DOHH2 (cell line): ENCODE measurements around the gene NEDD4L.

Experiments used
- H3F3A ChIP-seq: fragments of 200-600 bp; sonication (generic), shearing (Covaris generic); 2 replicates; pipeline ENCODE4 v1.6.0; 2016; ENCODE audit warnings: antibody characterized with exemption, mild to moderate bottlenecking; ENCODE audit not compliant: control insufficient read depth, insufficient read depth
- H3K27ac ChIP-seq: fragments of 200-600 bp; sonication (generic); 2 replicates; pipeline ENCODE4 v1.5.1; 2014; ENCODE audit warnings: low read depth, mild to moderate bottlenecking, low read length, moderate library complexity
- H3K27me3 ChIP-seq: fragments of 200-600 bp; sonication (generic); 2 replicates; pipeline ENCODE4 v1.6.1; 2014; ENCODE audit warnings: mild to moderate bottlenecking, low read length, mixed read lengths; ENCODE audit not compliant: control insufficient read depth
- H3K36me3 ChIP-seq: fragments of 200-600 bp; sonication (generic); 2 replicates; pipeline ENCODE4 v1.6.1; 2014; ENCODE audit warnings: mild to moderate bottlenecking, low read length, moderate library complexity, mixed read lengths; ENCODE audit not compliant: control insufficient read depth
- H3K4me1 ChIP-seq: fragments of 200-600 bp; sonication (generic); 2 replicates; pipeline ENCODE4 v1.6.1; 2014; ENCODE audit warnings: mild to moderate bottlenecking, low read length, mixed read lengths; ENCODE audit not compliant: control insufficient read depth
- H3K4me2 ChIP-seq: fragments of 200-600 bp; sonication (generic); 2 replicates; pipeline ENCODE4 v1.6.0; 2014; ENCODE audit warnings: mild to moderate bottlenecking, low read length, moderate library complexity
- H3K4me3 ChIP-seq: fragments of 200-600 bp; sonication (generic); 2 replicates; pipeline ENCODE4 v1.5.1; 2014; ENCODE audit warnings: mild to moderate bottlenecking, low read length, mixed read lengths
- H3K79me2 ChIP-seq: fragments of 200-600 bp; sonication (generic); 2 replicates; pipeline ENCODE4 v1.6.1; 2014; ENCODE audit warnings: mild to moderate bottlenecking, low read length, mixed read lengths; ENCODE audit not compliant: control insufficient read depth
- H3K9me2 ChIP-seq: fragments of 200-600 bp; sonication (generic); replicated peaks from 2 replicates; pipeline ENCODE4 v1.6.1; 2014; ENCODE audit warnings: mild to moderate bottlenecking, low read length, mixed read lengths; ENCODE audit not compliant: control insufficient read depth
- H3K9me3 ChIP-seq: fragments of 200-600 bp; sonication (generic); 2 replicates; pipeline ENCODE4 v1.6.1; 2014; ENCODE audit warnings: antibody characterized with exemption, low read length, mixed read lengths; ENCODE audit not compliant: control insufficient read depth, insufficient read depth
- H4K20me1 ChIP-seq: fragments of 200-600 bp; sonication (generic); 2 replicates; pipeline ENCODE4 v1.6.0; 2014; ENCODE audit warnings: low read depth, mild to moderate bottlenecking, antibody characterized with exemption, low read length, moderate library complexity; ENCODE audit not compliant: control insufficient read depth, insufficient read depth
- EZH2phosphoT487 ChIP-seq: fragments of 200-600 bp; sonication (generic); IDR thresholded peaks from 2 replicates; pipeline ENCODE4 v1.6.1; 2017; ENCODE audit warnings: borderline replicate concordance, mild to moderate bottlenecking, antibody characterized with exemption, low read length, moderate library complexity, mixed read lengths
- TF ChIP-seq, protein P1 (sequence below): fragments of 200-600 bp; sonication (generic); IDR thresholded peaks from one replicate; pipeline ENCODE4 v1.5.1; 2014; ENCODE audit warnings: antibody characterized with exemption, mild to moderate bottlenecking, low read depth, low read length; ENCODE audit not compliant: poor library complexity, severe bottlenecking

The NEDD4L gene

DNA sequence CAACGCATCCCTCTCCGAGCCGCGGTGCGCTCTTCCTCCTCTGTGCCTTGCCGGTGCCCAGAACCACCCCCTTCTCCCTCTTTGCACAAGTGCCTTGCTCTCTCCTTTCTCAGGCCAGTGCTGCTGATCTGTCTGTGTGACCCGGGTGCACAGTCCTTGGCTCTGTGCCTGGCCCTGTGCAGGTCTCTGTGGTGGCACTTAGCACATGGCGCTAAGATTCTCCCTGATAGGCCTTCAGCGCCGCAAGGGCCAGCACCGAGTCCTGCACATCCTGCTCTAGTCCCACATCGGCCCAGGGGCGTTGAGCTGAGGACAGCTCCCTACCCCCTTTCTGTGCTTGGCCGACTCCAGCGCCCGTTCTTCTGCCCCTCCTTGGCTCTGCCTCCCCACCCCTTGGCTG is 136.1 kb downstream of the NEDD4L start:
- H3K27ac ChIP-seq, result no peak overlapping the region
- H3K27me3 ChIP-seq, result no peaks in the 10 kb centered on the region
- TF ChIP-seq, protein P1, sequence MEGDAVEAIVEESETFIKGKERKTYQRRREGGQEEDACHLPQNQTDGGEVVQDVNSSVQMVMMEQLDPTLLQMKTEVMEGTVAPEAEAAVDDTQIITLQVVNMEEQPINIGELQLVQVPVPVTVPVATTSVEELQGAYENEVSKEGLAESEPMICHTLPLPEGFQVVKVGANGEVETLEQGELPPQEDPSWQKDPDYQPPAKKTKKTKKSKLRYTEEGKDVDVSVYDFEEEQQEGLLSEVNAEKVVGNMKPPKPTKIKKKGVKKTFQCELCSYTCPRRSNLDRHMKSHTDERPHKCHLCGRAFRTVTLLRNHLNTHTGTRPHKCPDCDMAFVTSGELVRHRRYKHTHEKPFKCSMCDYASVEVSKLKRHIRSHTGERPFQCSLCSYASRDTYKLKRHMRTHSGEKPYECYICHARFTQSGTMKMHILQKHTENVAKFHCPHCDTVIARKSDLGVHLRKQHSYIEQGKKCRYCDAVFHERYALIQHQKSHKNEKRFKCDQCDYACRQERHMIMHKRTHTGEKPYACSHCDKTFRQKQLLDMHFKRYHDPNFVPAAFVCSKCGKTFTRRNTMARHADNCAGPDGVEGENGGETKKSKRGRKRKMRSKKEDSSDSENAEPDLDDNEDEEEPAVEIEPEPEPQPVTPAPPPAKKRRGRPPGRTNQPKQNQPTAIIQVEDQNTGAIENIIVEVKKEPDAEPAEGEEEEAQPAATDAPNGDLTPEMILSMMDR, result no peak
- no peak for TF ChIP-seq EZH2phosphoT487
- H4K20me1 ChIP-seq, result no peaks in the 10 kb centered on the region
- no peak overlapping the region for H3K4me2 ChIP-seq
- H3K9me2 ChIP-seq, result no peaks in the 10 kb centered on the region
- no peaks in the 10 kb centered on the region for H3F3A ChIP-seq
- no peaks in the 10 kb centered on the region for H3K9me3 ChIP-seq
- H3K4me3 ChIP-seq, result no peak overlapping the region
- H3K36me3 ChIP-seq, result no peaks in the 10 kb centered on the region
- peaks cover 19% of the 10 kb centered on the region for H3K79me2 ChIP-seq
- peaks cover 8% of the 10 kb centered on the region; the same call in 1 of the 2 replicates for H3K4me1 ChIP-seq

GRCh38 chr18:58180738-58181353 is 136.8 kb downstream of the NEDD4L start:
- no peak overlapping the region for H3K27ac ChIP-seq
- no peaks in the 10 kb centered on the region for H3K36me3 ChIP-seq
- H3K4me1 ChIP-seq, result peaks cover 4% of the 10 kb centered on the region; the same call in 1 of the 2 replicates
- no peaks in the 10 kb centered on the region for H3F3A ChIP-seq
- no peaks in the 10 kb centered on the region for H3K27me3 ChIP-seq
- H3K9me3 ChIP-seq, result no peaks in the 10 kb centered on the region
- H3K79me2 ChIP-seq, result peaks cover 19% of the 10 kb centered on the region
- no peak for TF ChIP-seq EZH2phosphoT487
- TF ChIP-seq, protein P1, result peak; percentile 87
- no peaks in the 10 kb centered on the region for H3K9me2 ChIP-seq
- H4K20me1 ChIP-seq, result no peaks in the 10 kb centered on the region
- no peak overlapping the region for H3K4me3 ChIP-seq
- H3K4me2 ChIP-seq, result no peak overlapping the region

- H3K79me2 ChIP-seq, result peaks cover 19% of the 10 kb centered on the region
- H4K20me1 ChIP-seq, result no peaks in the 10 kb centered on the region
- no peaks in the 10 kb centered on the region for H3K9me2 ChIP-seq
- H3F3A ChIP-seq, result no peaks in the 10 kb centered on the region
- no peaks in the 10 kb centered on the region for H3K4me1 ChIP-seq
- no peaks in the 10 kb centered on the region for H3K9me3 ChIP-seq
- no peak overlapping the region for H3K4me2 ChIP-seq
- no peak overlapping the region for H3K27ac ChIP-seq
- H3K27me3 ChIP-seq, result no peaks in the 10 kb centered on the region
- TF ChIP-seq EZH2phosphoT487, result no peak
- TF ChIP-seq, protein P1, result no peak
- no peak overlapping the region for H3K4me3 ChIP-seq
- no peaks in the 10 kb centered on the region for H3K36me3 ChIP-seq
These were observed 138.0 kb downstream of the NEDD4L start for GRCh38 chr18:58181988-58182387.
